Glutamatergic neuron (in vitro differentiated cells): ENCODE measurements around the gene SPATA6. TPM values are rescaled to one million over a fixed set of nuclear protein-coding genes. Genes with fewer than 3 reads are reported as not detected.
"Not testable (repeated sequence)": the region's sequence is repeated elsewhere in the genome, so short reads cannot be mapped to it uniquely, and the experiment has no call there.

Experiments used
- DNase-seq: peaks from one replicate; pipeline ENCODE4 v3.0.0; 2022
- H3K27ac Mint-ChIP-seq: one replicate; pipeline ENCODE4 v1.8.0; 2020; ENCODE audit warnings: mild to moderate bottlenecking, mixed read lengths, inconsistent platforms; ENCODE audit not compliant: unreplicated experiment
- H3K27me3 Mint-ChIP-seq: one replicate; pipeline ENCODE4 v1.8.0; 2020; ENCODE audit warnings: mild to moderate bottlenecking, moderate library complexity, mixed read lengths, inconsistent platforms; ENCODE audit not compliant: unreplicated experiment
- H3K36me3 Mint-ChIP-seq: one replicate; pipeline ENCODE4 v1.8.0; 2020; ENCODE audit warnings: mild to moderate bottlenecking, mixed read lengths, inconsistent platforms; ENCODE audit not compliant: unreplicated experiment
- H3K4me1 Mint-ChIP-seq: one replicate; pipeline ENCODE4 v1.8.0; 2020; ENCODE audit warnings: mild to moderate bottlenecking, low read depth, mixed read lengths, inconsistent platforms; ENCODE audit not compliant: unreplicated experiment
- H3K4me3 Mint-ChIP-seq: one replicate; pipeline ENCODE4 v1.8.0; 2020; ENCODE audit warnings: mild to moderate bottlenecking, mixed read lengths, inconsistent platforms; ENCODE audit not compliant: unreplicated experiment
- H3K9me3 Mint-ChIP-seq: one replicate; pipeline ENCODE4 v1.8.0; 2020; ENCODE audit warnings: mild to moderate bottlenecking, moderate library complexity, mixed read lengths, inconsistent platforms; ENCODE audit not compliant: unreplicated experiment
- total RNA-seq: library from RNA; stranded (reverse); fragmentation: NEBNext Ultra II Directional; extraction: Animal tissue kit (Norgen Biotek cat#: 25700); gene quantifications from one replicate; pipeline ENCODE4 v1.2.1, GENCODE V29; 2021; ENCODE audit not compliant: unreplicated experiment
- TF ChIP-seq, protein P1 (sequence below): fragments of 200-600 bp; sonication (generic); IDR thresholded peaks from one replicate; pipeline ENCODE4 v1.5.0; 2021; ENCODE audit not compliant: partially characterized antibody, unreplicated experiment

Gene SPATA6
- total RNA-seq, 1 donor from 2014 or later: 11.3 TPM

- peaks cover 2% of the 10 kb centered on the region for H3K27me3 Mint-ChIP-seq
- H3K27ac Mint-ChIP-seq: no peak overlapping the region
- H3K9me3 Mint-ChIP-seq: peaks cover 16% of the 10 kb centered on the region
- no peaks in the 10 kb centered on the region for H3K4me1 Mint-ChIP-seq
- H3K36me3 Mint-ChIP-seq: peaks cover 29% of the 10 kb centered on the region
- no peak for DNase-seq
- H3K4me3 Mint-ChIP-seq: no peak overlapping the region
- TF ChIP-seq, protein P1, sequence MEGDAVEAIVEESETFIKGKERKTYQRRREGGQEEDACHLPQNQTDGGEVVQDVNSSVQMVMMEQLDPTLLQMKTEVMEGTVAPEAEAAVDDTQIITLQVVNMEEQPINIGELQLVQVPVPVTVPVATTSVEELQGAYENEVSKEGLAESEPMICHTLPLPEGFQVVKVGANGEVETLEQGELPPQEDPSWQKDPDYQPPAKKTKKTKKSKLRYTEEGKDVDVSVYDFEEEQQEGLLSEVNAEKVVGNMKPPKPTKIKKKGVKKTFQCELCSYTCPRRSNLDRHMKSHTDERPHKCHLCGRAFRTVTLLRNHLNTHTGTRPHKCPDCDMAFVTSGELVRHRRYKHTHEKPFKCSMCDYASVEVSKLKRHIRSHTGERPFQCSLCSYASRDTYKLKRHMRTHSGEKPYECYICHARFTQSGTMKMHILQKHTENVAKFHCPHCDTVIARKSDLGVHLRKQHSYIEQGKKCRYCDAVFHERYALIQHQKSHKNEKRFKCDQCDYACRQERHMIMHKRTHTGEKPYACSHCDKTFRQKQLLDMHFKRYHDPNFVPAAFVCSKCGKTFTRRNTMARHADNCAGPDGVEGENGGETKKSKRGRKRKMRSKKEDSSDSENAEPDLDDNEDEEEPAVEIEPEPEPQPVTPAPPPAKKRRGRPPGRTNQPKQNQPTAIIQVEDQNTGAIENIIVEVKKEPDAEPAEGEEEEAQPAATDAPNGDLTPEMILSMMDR: no peak
These were observed 138.7 kb downstream of the SPATA6 start for GRCh38 chr1:48333316-48333715.

DNA sequence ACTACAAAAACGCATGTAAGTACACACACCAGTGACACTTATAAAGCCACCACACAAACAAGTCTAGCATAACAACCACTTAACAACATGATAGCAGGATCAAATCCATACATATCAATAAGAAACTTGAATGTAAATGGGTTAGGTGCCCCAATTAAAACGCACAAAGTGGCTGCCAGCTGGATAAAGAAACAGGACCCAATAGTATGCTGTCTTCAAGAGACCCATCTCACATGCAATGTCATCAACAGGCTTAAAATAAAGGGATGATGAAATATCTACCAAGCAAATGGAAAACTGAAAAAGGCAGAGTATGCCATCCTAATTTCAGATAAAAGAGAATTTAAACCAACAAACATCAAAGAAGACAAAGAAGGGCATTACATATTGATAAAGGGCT, 139.9 kb downstream of the SPATA6 start:
- no peak overlapping the region for H3K4me3 Mint-ChIP-seq
- H3K27me3 Mint-ChIP-seq: peaks cover 2% of the 10 kb centered on the region
- H3K36me3 Mint-ChIP-seq: peaks cover 29% of the 10 kb centered on the region
- DNase-seq: no peak
- no peaks in the 10 kb centered on the region for H3K4me1 Mint-ChIP-seq
- no peak overlapping the region for H3K27ac Mint-ChIP-seq
- TF ChIP-seq, protein P1: no peak
- H3K9me3 Mint-ChIP-seq: peaks cover 16% of the 10 kb centered on the region

DNA sequence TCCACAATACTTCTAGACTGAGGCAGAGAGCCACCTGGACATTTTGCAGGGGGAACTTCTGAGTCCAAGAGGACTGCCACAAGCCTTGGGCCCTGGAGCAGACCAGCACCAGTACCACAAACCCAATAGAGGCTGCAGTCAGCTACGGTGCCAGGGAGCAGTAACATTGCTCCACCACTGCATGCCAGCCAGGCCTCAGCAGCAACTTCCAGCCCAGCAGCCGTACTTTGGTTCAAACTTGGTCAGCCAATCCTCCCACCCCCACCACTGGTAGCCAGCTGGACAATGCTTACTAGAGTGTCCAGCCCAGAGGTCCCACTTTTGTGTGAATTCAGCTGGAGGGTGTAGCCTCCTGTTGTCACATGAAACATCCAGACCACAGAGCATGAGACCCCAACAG, 142.1 kb downstream of the SPATA6 start:
- no peak for DNase-seq
- TF ChIP-seq, protein P1: no peak
- Mint-ChIP-seq H3K27me3 (peaks cover 2% of the 10 kb centered on the region), H3K4me3 (no peak overlapping the region), H3K36me3 (peaks cover 29% of the 10 kb centered on the region), H3K4me1 (no peaks in the 10 kb centered on the region), H3K9me3 (peaks cover 16% of the 10 kb centered on the region), H3K27ac (no peak overlapping the region)

DNA sequence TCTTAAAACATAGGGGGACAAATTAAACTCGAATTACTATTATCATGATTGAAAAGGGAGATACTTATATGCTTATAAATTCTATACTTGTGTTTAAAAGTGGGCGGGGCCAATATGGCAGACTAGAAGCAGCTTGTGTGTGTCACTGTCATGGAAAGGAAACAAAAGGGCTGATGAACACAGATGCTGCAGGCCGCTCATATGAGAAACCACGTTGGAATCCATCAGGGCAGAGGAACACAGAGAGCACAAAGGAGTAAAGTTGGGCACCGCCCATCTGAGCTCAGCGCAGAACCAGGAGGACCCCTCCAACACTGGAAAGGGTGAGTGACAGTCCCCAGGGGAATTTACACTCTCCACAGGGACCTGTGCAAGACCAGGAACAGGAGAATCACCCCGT, 142.5 kb downstream of the SPATA6 start:
- no peak for DNase-seq
- no peaks in the 10 kb centered on the region for H3K4me1 Mint-ChIP-seq
- no peak overlapping the region for H3K27ac Mint-ChIP-seq
- peaks cover 16% of the 10 kb centered on the region for H3K9me3 Mint-ChIP-seq
- H3K36me3 Mint-ChIP-seq: peaks cover 26% of the 10 kb centered on the region
- TF ChIP-seq, protein P1: no peak
- H3K27me3 Mint-ChIP-seq: peaks cover 2% of the 10 kb centered on the region
- H3K4me3 Mint-ChIP-seq: no peak overlapping the region

DNA sequence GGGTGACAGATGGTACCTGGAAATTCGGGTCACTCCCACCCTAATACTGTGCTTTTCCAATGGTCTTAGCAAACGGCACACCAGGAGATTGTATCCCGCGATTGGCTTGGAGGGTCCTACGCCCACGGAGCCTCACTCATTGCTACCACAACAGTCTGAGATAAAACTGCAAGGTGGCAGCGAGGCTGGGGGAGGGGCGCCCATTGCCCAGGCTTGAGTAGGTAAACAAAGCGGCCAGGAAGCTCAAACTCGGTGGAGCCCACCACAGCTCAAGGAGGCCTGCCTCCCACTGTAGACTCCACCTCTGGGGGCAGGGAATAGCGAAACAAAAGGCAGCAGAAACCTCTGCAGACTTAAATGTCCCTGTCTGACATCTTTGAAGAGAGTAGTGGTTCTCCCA, 160.2 kb downstream of the SPATA6 start:
- not testable (repeated sequence) for H3K27ac Mint-ChIP-seq
- peaks cover 20% of the 10 kb centered on the region for H3K36me3 Mint-ChIP-seq

DNA sequence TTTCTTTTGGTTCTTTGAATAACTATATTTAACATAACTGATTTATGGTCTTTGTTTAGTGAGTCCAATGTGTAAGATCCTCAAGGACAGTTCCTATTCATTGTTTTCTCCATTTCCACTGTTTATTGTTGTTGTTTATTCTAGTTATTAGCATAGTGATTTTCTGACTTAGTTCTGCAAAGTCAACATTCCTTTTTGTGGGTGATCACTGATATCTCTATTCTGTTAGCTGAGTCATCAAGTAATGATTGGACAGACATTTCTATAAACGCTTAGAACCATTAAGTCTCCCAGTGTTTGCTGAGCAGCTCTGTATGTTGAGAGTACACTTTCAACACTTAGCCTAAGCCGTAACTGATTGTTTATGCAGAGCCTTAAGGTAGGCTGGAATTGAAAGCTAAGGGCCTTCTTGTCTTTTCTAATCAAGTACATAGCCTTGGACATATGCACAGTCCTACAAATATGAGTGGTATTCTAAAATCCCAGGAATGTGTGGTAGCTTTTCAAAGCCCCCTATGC, 162.4 kb downstream of the SPATA6 start:
- no peaks in the 10 kb centered on the region for H3K27me3 Mint-ChIP-seq
- H3K27ac Mint-ChIP-seq: no peak overlapping the region
- peaks cover 4% of the 10 kb centered on the region for H3K9me3 Mint-ChIP-seq
- TF ChIP-seq, protein P1: no peak
- H3K4me1 Mint-ChIP-seq: no peaks in the 10 kb centered on the region
- DNase-seq: no peak
- peaks cover 20% of the 10 kb centered on the region for H3K36me3 Mint-ChIP-seq
- H3K4me3 Mint-ChIP-seq: no peak overlapping the region

More for the DNA sequence above, 160.2 kb downstream of the SPATA6 start:
- H3K4me1 Mint-ChIP-seq, H3K27me3 Mint-ChIP-seq, H3K9me3 Mint-ChIP-seq, H3K4me3 Mint-ChIP-seq, DNase-seq: not testable (repeated sequence)
